HG02970 (cell line): ENCODE results near the gene NEK7.
A peak's percentile ranks its signal among the peaks of the same experiment; 100 is the strongest.
"Not testable (repeated sequence)": the region's sequence is repeated elsewhere in the genome, so short reads cannot be mapped to it uniquely, and the experiment has no call there.

Experiments used
- ATAC-seq: cut with Tn5 transposase; IDR thresholded peaks from one replicate; pipeline ENCODE4 v1.9.1; 2021; ENCODE audit warnings: mild to moderate bottlenecking, moderate library complexity, moderate number of reproducible peaks; ENCODE audit not compliant: unreplicated experiment, low FRiP score

The NEK7 gene

GRCh38 chr1:198167436-198167934 is 10.7 kb downstream of the NEK7 start:
- ATAC-seq: no peak

- ATAC-seq: no peak
Measured at GRCh38 chr1:198168227-198168626, 11.4 kb downstream of the NEK7 start.

DNA sequence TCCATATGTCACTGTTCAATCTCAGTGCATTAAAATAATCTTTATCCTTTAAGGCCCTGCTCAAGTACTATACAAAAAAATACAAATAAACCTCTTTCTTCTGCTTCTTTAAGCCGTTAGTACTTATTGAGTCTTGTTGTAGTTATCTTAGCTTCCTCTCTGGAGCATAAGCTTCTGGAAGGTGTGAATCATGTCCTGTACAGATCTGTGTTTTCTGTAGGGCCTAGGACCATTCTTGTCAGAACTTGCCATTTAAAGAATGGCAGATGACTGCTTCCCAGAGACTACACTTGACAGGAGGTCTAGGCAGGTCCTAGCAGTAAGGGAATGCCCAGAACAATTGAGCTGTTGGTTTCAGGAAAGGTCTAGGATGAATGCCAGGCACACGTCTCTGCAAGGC is 12.9 kb downstream of the NEK7 start:
- no peak for ATAC-seq

GRCh38 chr1:198171667-198172540 is 15.1 kb downstream of the NEK7 start:
- ATAC-seq: no peak

- ATAC-seq: no peak
Measured at GRCh38 chr1:198173832-198174231, 17.0 kb downstream of the NEK7 start.

DNA sequence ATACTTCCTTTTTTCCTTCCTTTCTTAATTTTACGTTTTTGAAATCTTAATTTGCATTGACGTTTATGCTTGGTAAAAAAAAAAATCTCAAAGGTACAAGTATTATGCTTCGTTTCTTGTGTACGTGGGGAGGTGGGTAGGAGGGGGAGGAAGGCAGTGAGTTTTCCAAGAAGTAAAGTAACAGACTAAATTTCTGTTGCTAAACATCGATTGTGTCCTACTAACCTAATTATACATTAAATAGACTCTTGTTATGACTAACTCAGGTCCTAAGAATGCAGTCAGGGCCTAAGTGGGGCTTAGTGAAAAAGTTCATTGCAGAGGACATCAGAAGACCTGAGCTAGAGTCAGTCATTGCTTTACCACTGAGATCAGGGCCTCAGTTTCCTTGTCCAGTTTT is 17.5 kb downstream of the NEK7 start:
- ATAC-seq: no peak

- ATAC-seq: peak; percentile 65
Measured at GRCh38 chr1:198175423-198176170, 18.8 kb downstream of the NEK7 start.

- no peak for ATAC-seq
Measured at GRCh38 chr1:198176179-198176578, 19.4 kb downstream of the NEK7 start.

GRCh38 chr1:198177546-198177945 is 20.7 kb downstream of the NEK7 start:
- no peak for ATAC-seq

DNA sequence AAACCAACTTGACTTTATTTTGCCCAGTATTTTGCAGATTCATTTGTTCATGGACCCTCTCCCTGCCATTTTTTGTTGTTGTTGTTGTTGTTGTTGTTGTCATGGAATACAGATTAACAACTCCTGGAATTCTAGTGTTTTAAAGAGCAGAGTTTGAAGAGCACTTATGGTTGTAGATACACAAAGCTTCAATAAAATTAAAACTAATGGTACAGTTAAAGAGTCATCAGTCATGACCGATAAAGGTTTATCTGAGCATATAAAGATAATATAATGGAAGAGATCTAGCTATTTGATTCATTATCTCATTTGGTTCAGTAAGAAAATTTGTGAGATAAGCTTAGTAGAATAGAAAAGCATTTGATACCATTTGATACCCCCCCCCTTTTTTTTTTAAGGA is 21.8 kb downstream of the NEK7 start:
- no peak for ATAC-seq

GRCh38 chr1:198179556-198179981 is 22.8 kb downstream of the NEK7 start:
- ATAC-seq: no peak

DNA sequence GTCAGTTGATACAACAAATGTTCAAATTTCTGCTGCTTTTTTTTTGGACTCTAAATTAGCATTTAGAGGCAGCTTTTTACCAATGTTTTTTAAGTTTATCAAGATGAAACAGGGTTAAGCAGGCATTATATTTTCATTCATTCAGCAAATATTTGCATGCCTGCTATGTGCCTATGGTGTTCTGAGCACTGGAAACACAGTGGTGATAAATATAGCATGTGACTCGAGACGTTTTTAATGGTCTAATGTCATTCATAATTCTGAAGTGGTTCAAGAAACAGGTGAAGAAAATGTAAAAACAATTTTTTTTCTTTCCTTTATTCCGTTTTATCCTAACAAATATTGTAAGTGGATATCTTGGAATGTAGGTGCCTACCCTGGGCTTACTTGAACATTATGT is 26.8 kb downstream of the NEK7 start:
- ATAC-seq: no peak

- no peak for ATAC-seq
Measured at GRCh38 chr1:198184516-198184915, 27.7 kb downstream of the NEK7 start.

- no peak for ATAC-seq
Measured at GRCh38 chr1:198185146-198185545, 28.3 kb downstream of the NEK7 start.

GRCh38 chr1:198185759-198186158 is 29.0 kb downstream of the NEK7 start:
- ATAC-seq: no peak

DNA sequence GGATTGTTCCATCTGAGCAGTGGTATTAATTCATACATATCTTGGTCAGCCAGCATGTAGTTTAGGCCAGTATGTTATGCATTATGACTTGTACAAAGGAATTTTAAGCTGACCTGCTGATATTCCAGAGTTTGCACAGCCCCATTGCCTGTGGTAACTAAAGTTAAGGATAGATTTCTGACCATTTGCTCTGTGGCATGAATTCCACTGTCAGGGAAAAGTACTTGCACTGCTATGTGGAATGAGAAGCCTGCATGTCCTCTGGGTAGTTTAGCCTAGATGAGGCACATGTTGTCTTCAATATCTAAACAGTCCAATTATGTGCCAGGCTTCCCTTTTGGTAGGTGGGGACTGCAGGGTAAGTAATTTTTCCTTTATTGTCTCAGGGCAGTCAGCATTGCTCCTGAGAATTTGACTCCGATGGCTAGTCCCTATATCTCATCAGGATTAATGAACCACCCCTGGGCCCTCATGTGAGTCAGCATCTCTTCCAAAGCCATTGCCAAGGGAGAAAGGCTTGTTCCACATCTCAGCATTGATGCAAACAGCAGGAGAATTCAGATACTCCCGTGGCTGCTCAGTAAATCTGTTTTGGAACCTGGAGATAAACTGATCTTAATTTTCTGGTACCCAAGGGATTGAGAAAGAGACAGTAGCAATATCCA is 30.2 kb downstream of the NEK7 start:
- ATAC-seq: no peak

DNA sequence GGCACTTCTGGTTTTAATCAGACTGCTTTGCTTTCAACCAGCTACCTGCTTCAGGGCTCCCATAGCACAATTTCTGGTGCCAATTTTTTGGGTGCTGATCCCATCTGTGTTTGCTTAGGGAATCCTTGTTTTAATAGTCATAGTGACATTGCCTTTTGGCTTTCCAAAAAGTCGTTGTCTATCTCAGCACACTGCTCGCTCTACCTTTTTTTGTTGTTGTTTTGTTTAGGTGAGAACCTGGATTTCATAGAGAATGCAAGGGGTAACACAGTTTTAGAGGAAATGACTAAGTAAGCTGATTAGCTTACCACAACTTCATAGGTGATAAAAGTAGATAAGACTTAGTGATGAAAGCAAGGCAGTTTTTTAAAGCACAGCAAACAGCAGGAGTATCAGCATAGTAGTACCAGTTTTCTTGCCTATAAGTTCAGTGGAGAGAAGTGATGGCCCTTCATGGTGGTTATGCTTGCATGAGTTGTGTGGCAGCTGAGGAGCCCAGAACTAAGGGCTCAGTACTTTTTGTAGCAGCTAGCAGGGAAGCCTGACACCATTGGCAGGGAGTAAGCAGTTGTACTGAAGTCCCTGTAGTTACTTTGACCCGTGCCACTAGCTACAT is 31.3 kb downstream of the NEK7 start:
- ATAC-seq: no peak

- no peak for ATAC-seq
Measured at GRCh38 chr1:198191117-198191516, 34.3 kb downstream of the NEK7 start.

- not testable (repeated sequence) for ATAC-seq
Measured at GRCh38 chr1:198193871-198194270, 37.1 kb downstream of the NEK7 start.

GRCh38 chr1:198196630-198197029 is 39.8 kb downstream of the NEK7 start:
- no peak for ATAC-seq

DNA sequence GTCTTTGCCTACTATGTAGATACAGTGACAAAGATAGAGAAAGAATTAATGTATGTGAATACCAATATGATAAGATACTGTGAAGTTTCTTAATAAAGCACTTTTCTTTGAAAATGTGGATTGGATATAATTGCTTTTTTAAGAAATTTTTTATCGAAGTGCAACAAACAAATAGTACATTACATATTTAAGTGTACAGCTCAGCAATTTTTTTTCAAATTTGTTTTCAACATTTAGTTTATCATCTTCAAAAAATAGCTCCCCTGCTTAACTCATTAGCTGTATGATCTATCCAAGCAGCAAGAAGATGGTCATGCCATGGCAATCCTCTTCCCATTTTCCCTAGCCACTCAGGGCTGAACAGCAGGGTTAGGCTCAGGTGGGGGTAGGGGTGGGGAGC is 40.5 kb downstream of the NEK7 start:
- ATAC-seq: no peak
